ENCODE measurements around the gene C3orf80. TPM values are rescaled to one million over a fixed set of nuclear protein-coding genes. Genes with fewer than 3 reads are reported as not detected.

The C3orf80 gene
- total and polyA plus RNA-seq, 10 of the 15 experiments (the other 5 are each of a cell fraction or from before 2014, with no cell fraction given), result 0.02 to 0.04 TPM; not detected in 8

GRCh38 chr3:160224811-160225175 lies 429 bp upstream of the C3orf80 start:
- intact Hi-C loops (cut with micrococcal nuclease; ENCODE audit: unreplicated experiment), result loop anchor here (10.0 kb wide), 1 partner anchor 340 kb away; no protein-coding TSS in a partner anchor
- ChIA-PET RAD21 (ENCODE audit: unreplicated experiment) (no interaction called here), SMC1A (ENCODE audit: uncharacterized antibody, unreplicated experiment) (no interaction called here), CTCF (no interaction called here), POLR2A (no interaction called here)
- no TSS peak for BruUV-seq (replicated peaks)
- Histone ChIP-seq H3K4me1 (ENCODE audit: control insufficient read depth, insufficient read depth, low read length) (peaks cover 7% of the 10 kb centered on the region; the same call in 1 of the 2 replicates), H3K9ac (ENCODE audit: control insufficient read depth, insufficient read depth, low read length) (no peak overlapping the region), H3K4me2 (ENCODE audit: control insufficient read depth, insufficient read depth) (peak overlapping the region; percentile 89; the same call in 1 of the 2 replicates), H3K79me2 (ENCODE audit: control insufficient read depth, insufficient read depth, low read length) (no peaks in the 10 kb centered on the region), H2AFZ (ENCODE audit: control insufficient read depth, low read depth, low read length) (no peak overlapping the region), H3K27me3 (replicated peaks in 1 of 2; ENCODE audit: control insufficient read depth in 2 of 2, insufficient read depth in 2 of 2, low read length in 1 of 2) (peaks cover 7 to 27% of the 10 kb centered on the region in 2 experiments), H4K20me1 (ENCODE audit: control insufficient read depth, insufficient read depth) (no peaks in the 10 kb centered on the region), H3K27ac (ENCODE audit: control insufficient read depth, insufficient read depth) (no peak overlapping the region), H3K9me3 (replicated peaks; ENCODE audit: control insufficient read depth, insufficient read depth, low read length) (no peaks in the 10 kb centered on the region), H3K36me3 (ENCODE audit: control insufficient read depth in 2 of 2, insufficient read depth in 2 of 2, low read length in 1 of 2) (no peaks in the 10 kb centered on the region), H3K4me3 (peak overlapping the region; percentile 61)
- 17% methylated on average over 16 of the region's 16 CpGs for WGBS (ENCODE audit: insufficient coverage, insufficient replicate concordance, low lambda C conversion rate, missing lambda C conversion rate)
- ATAC-seq, result no peak
- no peak for FAIRE-seq
- TF ChIP-seq CBX5 (IDR thresholded peaks at IDR 0.05; ENCODE audit: low read depth), result no peak
- TF ChIP-seq MTA2 (IDR thresholded peaks at IDR 0.05; ENCODE audit: low read depth), result no peak
- no peak for TF ChIP-seq FOXK2 (IDR thresholded peaks at IDR 0.05)
- no peak for TF ChIP-seq E2F8 (IDR thresholded peaks at IDR 0.05; ENCODE audit: low read depth, partially characterized antibody)
- no peak for TF ChIP-seq ZNF217 (IDR thresholded peaks at IDR 0.05)
- no peak for TF ChIP-seq MYB (IDR thresholded peaks at IDR 0.05; ENCODE audit: borderline replicate concordance, low read depth, low read length)
- no peak for TF ChIP-seq EP300 (IDR thresholded peaks at IDR 0.05; ENCODE audit: borderline replicate concordance in 1 of 2, control insufficient read depth in 1 of 2, low read depth in 2 of 2, low read length in 2 of 2)
- no peak for TF ChIP-seq CHD2 (IDR thresholded peaks at IDR 0.05; ENCODE audit: borderline replicate concordance, low read depth, low read length)
- no peak for TF ChIP-seq CREB1 (IDR thresholded peaks at IDR 0.05; ENCODE audit: low read depth)
- no peak for TF ChIP-seq USF2 (IDR thresholded peaks at IDR 0.05; ENCODE audit: borderline replicate concordance, low read depth, low read length)
- no peak for TF ChIP-seq ESRRA (IDR thresholded peaks at IDR 0.05; ENCODE audit: low read length)
- no peak for TF ChIP-seq ETV6 (conservative IDR thresholded peaks at IDR 0.05 in 1 of 2, IDR thresholded peaks at IDR 0.05 in 1 of 2; ENCODE audit: borderline replicate concordance in 1 of 2, low read depth in 1 of 2)
- TF ChIP-seq BCL11A (IDR thresholded peaks at IDR 0.05; ENCODE audit: low read depth, low read length), result no peak
- TF ChIP-seq NR2C2 (IDR thresholded peaks at IDR 0.05; ENCODE audit: borderline replicate concordance, control insufficient read depth, insufficient read length, low read depth), result no peak
- no peak for TF ChIP-seq SMC3 (IDR thresholded peaks at IDR 0.05; ENCODE audit: borderline replicate concordance, low read length)
- no peak for TF ChIP-seq BRCA1 (IDR thresholded peaks at IDR 0.05; ENCODE audit: low read depth, low read length)
- TF ChIP-seq CEBPZ (IDR thresholded peaks at IDR 0.05; ENCODE audit: low read depth, low read length), result no peak
- no peak for TF ChIP-seq CBFB (IDR thresholded peaks at IDR 0.05; ENCODE audit: low read depth)
- no peak for TF ChIP-seq RCOR1 (conservative IDR thresholded peaks at IDR 0.05; ENCODE audit: low read depth, low read length)
- in situ Hi-C loops (cut with MboI), result no loop called here
- DNase-seq (ENCODE audit: low read depth, low spot score), result no peak

All from GM12878 (cell line).